Stimulated activated CD8-positive, alpha-beta memory T cell treated with anti-CD3 and anti-CD28 coated beads, Interleukin-12 subunit alpha, Interleukin-12 subunit beta, amount 100 ng/mL, for 24 hours (primary cell): Measurements from ENCODE around the gene SCAPER.

Experiments used
- DNase-seq: peaks from one replicate; pipeline ENCODE4 v3.0.0-alpha.2; 2020; ENCODE audit errors: extremely low read depth

SCAPER gene

DNA sequence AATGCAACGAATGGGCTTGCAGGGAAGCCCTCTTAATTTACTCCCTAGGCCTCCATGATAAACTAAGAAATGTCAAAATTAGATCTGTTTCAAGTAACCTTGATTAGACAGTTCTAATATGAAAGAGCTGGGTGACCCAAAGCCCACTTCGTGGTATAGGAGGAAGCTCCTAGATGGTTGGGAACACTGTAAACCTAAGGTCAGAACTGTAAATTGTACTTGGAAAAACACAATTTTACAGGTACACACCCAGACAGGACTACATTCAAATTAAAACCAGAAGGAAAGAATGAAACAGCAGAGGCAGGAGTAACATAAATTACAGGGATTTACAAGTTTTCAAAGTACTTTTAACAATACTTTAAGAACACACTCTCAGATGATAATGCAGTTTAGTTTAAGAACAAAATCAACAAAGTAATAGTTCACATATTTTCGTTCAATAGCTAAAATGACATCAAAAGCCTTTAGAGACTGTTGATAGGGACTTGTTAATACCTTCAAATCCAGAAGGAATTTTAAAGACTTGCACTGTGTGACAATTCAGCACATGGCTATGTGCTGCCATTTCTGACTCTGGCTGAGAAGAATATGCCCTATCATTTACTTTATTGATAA is 550.2 kb downstream of the SCAPER start:
- DNase-seq: no peak

DNA sequence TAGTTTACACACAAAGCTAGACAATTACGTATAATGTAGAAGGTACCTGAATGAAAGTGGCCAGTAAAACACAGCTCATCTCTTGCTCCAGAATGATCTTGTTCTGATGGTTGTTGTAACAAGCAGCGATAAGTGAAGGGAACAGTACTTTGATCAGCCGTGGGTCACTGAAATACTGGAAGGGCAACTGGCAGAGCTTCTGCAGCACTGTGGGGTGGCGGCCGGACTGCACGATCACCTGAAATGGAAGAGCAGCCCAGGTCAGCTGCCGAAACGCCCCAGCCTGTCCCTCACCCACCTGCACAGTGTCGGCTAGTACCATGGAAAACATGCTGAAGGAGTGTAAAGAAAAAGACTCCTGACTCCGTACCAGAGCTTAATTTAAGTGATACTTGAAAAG is 551.2 kb downstream of the SCAPER start:
- no peak for DNase-seq

DNA sequence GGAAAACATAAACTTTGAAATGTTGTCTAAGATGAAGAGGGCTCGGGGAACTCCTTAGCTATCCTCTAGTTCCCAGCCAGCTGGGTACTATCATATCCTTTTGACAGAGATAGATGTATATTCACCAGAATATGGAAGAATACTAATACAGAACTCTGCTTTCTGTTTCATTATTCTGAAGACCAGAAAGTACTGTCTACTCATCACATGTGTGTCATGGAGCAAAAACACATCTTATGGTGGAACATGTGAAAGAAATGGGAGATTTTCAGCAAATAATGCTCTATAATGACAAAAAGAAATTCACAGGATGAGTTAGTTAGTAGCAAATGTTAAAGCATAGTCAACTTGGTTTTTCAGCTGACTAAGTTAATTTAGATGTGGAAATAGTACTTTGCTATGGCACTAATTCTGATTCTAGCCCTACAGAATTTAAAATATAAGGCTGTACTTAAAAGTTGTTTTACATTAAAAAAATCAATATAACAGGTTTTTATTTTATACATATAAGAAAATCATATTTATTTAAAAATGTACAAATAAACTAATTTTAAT is 552.0 kb downstream of the SCAPER start:
- DNase-seq: no peak

DNA sequence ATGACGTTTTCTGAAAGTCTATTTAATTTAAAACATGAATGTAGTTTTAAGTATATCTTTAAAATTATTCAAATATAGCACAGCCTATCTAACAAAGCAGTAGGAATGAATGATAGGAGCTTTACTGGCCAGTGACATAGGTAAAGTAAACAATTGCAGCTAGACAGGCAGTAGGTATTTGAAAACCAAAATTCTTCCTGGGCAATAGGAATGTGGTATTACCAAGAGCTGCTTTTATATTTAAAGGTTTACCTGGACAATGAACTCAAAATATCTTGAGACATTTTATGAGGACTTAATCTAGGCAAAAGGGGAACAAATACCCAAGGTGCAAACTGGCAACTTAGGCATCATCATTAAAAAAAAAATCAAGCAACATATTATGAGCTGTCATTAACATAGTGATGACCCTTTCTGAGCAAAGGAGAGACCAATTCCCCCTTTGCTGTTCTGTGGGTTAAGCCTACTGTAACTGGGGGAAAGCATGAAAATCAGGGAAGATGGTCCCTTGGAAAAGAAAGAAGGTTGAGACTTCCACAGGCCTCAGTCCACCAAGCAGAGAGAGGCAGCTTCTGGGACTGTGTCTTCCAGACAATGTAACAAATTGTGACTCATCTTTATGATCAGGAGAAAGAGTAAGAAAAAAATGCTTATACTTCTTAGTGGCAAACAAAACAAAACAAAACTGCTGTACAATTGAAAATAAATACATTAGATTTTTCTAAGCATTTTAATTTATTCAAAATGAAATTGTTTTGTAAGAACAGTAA is 555.7 kb downstream of the SCAPER start:
- DNase-seq: no peak

DNA sequence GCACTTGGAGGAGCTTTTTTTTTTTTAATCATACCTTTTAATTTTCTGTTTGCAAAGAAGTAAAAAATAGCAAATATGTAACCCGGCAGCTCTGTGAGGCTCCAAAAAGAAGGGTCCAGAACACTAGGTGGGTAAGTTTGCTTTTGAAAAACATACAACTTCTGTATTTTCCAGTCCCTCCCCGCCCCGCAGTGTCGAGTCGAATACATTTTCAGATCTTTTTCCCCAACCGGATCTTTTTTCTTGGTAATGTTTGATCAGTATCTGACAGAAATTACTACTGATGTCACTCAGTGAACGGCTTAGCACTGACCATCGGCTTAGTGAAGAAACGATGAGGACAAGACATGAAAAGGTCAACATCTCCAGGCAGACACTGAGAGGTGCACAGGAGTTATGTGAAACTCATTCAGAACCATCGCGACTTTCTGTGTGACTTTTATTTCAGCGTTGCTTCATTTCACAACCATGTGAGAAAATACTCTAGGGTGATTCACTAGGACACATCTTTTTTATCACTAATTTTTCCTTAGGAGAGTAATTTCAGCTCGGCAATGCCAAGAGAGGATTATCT is 557.6 kb downstream of the SCAPER start:
- no peak for DNase-seq

DNA sequence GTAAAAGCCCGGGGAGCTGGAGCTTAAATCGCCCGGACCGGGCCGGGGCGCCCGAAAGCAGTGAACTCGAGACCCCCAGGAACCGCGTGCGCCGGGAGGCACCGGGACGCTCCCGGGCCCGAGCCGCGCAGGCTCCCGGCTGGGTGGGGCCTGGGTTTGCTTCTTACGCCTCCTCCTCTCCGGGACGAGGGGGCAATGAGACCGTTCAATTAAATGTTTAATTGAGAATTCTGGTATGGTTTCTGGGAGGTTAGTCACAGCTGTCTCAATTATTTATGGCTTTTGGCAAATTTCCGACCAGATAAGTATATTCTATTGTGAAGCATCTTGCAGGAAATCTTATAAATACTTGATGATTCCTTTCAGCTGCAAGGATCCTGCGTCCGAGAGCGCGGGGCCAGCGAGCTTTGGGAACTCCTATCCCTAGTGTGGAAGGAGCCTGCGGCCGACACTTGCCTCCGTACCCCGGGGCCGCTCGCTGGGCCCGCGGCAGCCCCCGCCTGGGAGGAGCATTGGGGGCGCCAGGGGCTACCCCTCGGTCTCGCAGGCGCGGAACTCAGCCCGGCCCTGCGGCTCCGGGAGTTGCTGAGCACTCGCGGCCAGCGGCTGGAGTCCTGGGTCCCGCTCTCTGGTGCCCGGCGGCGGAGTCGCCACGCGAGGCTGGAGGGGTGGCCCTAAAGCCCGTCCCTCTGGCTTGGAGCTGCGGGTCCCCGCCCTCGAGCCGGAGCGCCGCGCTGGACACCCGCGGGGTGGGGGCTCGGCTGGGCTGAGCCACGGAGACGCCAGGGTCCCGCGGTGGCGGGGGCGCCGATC is 558.3 kb downstream of the SCAPER start:
- DNase-seq: no peak

DNA sequence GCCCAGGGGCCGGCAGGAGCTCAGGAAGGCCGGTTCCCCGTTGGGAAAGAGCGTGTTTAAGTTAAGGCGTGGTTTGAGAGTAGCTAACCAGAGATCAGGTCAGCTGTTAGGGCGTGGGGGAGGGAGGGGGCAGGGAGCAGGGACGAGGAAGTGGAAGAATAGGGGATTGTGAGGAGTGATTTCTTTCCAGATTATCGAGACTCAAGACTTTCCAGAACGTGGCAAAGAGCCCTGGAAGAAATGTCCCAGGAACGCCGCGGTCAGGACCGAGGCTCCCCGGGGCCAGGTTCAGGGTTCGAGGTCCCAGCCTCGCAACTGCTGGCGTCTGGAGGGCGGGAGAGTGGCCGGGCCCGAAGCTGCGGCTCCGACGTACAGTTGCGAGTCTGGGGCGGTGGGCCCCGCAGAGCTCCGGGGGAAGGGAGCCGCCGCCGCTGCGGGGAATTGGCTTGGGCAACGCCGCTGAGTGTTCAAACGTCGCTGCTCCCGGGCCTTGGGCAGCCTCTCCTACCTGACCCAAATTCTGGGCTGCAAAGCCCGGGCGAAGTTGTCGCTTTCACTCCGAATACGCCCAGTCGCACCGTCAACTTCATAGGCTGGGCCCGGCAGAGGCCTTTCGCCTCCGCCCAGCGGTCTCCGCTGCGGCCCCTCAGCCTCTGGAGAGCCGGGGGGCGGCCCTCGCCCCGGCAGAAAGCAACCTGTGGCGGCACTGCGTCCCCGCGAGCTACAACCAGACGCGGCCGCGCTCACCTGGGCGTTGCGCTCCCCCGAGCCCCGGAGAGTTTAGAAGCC is 559.1 kb downstream of the SCAPER start:
- no peak for DNase-seq

DNA sequence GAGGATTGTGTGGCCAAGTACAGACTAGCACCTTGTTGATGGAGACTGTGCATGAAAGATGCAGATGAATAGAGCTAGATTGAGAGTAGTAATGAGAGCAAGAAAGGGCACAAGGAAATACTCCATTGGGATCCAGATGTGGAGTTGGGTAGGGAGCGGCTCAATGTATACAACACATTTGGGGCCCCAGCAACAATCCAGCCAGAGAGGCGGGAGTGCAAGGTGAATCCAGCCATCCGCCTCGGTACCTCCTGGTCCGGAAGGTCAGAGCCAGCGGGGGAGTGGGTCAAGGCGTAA is 559.6 kb downstream of the SCAPER start:
- DNase-seq: no peak

DNA sequence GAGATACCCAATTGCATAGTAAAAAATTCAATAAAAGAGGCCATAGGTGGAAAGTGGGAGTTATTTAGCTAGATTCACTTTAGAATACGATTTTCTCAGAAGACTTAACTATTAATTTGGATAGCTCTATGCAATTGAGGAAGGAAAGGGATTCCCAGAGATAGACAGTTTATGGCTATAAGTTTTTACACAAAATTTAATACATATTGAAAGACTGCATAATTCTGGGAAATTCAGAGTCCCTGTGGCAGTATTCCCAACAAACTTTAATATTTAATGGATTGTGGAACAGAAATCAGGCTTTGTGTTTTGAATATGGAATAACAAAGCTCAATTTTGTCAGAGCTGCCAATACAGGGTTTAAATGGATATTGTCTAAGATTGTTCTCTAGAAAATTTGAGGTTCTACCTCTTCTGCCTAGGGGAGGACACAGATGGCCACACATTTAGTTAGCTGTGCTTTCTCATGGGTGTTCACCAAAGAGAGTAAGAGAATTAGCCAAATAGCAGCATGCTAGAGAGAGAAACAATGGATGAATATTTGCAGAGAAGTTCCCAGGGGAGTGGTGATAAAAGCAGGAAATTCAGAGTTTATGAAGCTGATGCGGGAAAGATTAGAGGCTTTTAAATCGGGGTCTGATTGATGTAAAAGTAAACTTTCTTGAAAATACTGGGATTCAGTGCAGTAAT is 560.1 kb downstream of the SCAPER start:
- no peak for DNase-seq

DNA sequence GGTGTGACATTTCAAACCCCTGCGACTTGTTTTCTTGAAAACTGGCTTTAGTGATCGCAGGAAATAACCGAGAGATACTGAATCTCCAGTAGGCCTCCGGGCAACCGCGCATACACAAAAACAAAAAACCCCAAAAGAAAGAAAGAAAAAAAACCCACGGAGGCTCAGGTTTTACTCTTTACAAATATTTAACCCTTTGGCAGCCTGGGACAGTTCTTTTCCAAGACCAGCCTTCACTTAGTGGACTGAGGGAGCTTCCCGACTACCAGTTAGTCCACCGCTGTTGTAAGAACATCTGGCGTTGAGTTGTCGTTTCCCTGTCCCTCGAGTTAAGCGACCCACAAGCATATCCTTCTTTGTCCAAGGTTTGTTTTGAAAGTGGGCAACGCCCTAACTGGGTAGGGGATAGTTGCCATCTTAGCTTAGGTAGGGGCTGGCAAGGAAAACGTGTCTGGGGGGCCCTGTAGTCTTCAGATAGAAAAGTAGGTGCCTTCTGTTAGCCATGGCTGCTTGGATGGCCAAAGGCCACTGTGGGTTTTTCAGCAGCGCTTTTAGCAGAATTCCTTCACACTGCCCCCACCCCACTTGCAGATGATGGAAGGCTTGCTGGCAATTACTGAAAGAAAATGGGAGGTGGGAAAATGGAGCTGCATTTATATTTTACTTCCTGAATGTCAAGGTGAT is 561.7 kb downstream of the SCAPER start:
- DNase-seq: no peak

DNA sequence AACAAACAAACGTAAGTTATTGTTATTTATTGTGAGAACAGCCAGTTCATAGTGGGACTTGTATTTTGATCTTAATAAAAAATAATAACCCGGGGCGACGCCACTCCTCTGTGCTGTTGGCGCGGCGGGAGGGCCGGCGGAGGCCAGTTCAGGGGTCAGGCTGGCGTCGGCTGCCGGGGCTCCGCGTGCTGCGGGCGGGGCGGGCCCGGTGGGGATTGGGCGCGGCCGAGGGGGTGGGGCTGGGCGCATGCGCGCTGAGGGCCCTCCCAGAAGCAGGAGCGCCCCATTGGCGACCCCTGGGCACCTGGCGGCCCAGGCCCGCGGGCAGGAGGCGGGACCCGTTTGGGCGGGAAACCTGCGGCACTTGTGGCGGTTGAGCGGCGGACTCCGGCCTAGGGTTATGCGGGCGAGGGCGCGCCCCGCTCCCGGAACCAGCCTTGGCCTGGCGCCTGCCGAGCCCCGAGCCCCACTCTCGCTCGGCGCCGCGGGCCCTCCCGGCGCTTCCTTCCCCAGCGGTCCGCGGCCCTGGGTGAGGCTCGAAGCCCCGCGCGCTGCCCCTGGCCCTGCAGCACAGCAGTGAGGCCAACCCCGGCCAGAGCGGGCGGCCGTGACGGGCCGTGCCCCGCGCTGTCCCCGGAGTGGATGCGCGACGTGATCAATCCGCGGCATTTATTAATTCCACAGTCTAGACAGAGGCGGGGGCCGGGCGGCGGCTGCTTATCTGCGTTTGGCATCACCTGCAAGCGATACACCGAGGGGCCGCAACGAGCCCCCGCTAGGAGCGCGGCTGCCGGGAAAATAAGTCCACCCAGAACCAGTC is 562.5 kb downstream of the SCAPER start:
- no peak for DNase-seq

DNA sequence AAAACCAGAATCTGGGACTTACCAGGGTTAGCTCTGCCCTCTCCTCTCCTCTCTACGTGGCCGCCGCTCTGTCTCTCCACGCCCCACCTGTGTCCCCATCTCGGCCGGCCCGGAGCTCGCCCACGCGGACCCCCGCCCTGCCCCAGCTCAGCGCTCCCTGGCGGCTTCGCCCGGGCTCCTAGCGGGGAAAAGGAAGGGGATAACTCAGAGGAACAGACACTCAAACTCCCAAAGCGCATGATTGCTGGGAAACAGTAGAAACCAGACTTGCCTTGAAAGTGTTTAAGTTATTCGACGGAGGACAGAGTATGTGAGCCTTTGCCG is 563.1 kb downstream of the SCAPER start:
- DNase-seq: no peak

DNA sequence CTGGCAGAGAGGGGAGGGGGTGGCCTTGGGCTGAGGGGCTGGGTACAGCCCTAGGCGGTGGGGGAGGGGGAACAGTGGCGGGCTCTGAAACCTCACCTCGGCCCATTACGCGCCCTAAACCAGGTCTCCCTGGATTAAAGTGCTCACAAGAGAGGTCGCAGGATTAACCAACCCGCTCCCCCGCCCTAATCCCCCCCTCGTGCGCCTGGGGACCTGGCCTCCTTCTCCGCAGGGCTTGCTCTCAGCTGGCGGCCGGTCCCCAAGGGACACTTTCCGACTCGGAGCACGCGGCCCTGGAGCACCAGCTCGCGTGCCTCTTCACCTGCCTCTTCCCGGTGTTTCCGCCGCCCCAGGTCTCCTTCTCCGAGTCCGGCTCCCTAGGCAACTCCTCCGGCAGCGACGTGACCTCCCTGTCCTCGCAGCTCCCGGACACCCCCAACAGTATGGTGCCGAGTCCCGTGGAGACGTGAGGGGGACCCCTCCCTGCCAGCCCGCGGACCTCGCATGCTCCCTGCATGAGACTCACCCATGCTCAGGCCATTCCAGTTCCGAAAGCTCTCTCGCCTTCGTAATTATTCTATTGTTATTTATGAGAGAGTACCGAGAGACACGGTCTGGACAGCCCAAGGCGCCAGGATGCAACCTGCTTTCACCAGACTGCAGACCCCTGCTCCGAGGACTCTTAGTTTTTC is 563.6 kb downstream of the SCAPER start:
- DNase-seq: no peak

DNA sequence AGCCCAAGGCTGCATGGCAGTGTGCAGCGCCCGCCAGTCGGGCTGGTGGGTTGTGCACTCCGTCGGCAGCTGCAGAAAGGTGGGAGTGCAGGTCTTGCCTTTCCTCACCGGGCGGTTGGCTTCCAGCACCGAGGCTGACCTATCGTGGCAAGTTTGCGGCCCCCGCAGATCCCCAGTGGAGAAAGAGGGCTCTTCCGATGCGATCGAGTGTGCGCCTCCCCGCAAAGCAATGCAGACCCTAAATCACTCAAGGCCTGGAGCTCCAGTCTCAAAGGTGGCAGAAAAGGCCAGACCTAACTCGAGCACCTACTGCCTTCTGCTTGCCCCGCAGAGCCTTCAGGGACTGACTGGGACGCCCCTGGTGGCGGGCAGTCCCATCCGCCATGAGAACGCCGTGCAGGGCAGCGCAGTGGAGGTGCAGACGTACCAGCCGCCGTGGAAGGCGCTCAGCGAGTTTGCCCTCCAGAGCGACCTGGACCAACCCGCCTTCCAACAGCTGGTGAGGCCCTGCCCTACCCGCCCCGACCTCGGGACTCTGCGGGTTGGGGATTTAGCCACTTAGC is 564.3 kb downstream of the SCAPER start:
- no peak for DNase-seq

DNA sequence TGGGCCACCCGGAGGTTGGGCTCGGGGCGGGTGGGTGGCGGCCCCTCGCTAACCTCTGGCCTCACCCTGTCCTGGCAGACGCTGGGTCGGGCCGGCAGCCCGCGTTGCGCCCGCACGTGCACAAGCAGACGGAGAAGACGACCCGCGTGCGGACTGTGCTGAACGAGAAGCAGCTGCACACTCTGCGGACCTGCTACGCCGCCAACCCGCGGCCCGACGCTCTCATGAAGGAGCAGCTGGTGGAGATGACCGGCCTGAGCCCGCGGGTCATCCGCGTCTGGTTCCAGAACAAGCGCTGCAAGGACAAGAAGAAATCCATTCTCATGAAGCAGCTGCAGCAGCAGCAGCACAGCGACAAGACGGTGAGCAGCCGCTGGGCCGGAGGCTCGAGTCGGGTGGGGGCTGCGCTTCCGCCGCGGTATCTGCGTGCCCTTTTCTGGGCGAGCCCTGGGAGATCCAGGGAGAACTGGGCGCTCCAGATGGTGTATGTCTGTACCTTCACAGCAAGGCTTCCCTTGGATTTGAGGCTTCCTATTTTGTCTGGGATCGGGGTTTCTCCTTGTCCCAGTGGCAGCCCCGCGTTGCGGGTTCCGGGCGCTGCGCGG is 564.8 kb downstream of the SCAPER start:
- no peak for DNase-seq

DNA sequence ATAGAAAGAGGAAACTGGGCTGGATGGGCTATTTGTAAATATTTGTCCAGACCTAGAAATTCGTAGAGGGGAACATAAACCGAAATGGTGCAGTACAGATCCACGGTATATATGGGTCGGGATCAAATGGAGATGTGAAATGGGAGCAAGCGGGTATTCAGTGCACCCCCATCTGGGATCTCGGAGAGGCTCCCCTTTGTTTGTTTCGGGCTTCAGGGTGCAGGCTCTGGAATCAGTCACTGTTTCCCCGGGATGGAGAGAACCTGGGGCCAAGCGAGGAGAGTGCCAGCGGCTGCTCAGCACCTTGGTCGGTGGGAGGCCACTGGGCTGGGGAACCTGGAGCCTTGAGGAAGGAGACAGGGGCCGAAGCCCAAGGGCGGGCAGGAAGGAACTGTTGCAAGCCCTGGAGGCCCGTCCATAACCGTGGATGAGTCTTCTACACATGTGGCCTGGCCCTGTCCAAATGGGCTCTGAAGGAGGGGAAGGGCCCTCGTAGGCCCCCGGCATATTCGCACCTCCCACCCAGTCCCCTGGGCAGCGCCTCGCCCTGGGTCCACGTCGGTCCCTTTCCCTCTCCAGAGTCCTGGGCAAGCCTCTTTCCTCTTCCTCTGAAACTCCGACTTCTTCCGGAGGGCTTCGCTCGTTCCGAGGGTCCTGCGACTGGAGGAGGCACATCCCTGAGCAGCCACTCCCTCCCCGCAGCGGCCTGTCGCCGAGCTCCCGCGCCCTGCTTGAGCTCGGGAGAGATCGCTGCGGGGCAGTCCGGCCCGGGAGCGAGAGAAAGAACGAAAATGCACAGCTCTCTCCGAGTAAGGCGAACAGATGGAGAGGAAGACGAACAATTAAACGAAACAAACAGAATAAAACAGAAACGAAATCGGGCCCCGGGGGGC is 565.6 kb downstream of the SCAPER start:
- no peak for DNase-seq
